ENCODE results near the gene NKD1.

NKD1 gene

GRCh38 chr16:50631985-50632576 is 83.9 kb downstream of the NKD1 start:
- no peak for DNase-seq

- no peak for DNase-seq
Observed at GRCh38 chr16:50632927-50633800, 85.0 kb downstream of the NKD1 start.

- DNase-seq: no peak
Observed at GRCh38 chr16:50634090-50634489, 85.9 kb downstream of the NKD1 start.

- DNase-seq: no peak
Observed at GRCh38 chr16:50634947-50635346, 86.8 kb downstream of the NKD1 start.

- DNase-seq: no peak
Observed at GRCh38 chr16:50635505-50636392, 87.6 kb downstream of the NKD1 start.

GRCh38 chr16:50636753-50637374 is 88.7 kb downstream of the NKD1 start:
- DNase-seq: no peak

GRCh38 chr16:50637716-50638602 is 89.8 kb downstream of the NKD1 start:
- no peak for DNase-seq

- DNase-seq: no peak
Observed at GRCh38 chr16:50638816-50639670, 90.8 kb downstream of the NKD1 start.

- no peak for DNase-seq
Observed at GRCh38 chr16:50640391-50640790, 92.2 kb downstream of the NKD1 start.

GRCh38 chr16:50640919-50641817 is 93.0 kb downstream of the NKD1 start:
- DNase-seq: no peak

- no peak for DNase-seq
Observed at GRCh38 chr16:50641818-50642187, 93.6 kb downstream of the NKD1 start.

- DNase-seq: no peak
Observed at GRCh38 chr16:50642349-50642748, 94.2 kb downstream of the NKD1 start.

GRCh38 chr16:50643192-50643591 is 95.0 kb downstream of the NKD1 start:
- no peak for DNase-seq

- no peak for DNase-seq
Observed at GRCh38 chr16:50644245-50644644, 96.0 kb downstream of the NKD1 start.

- peak; percentile 14 for DNase-seq
Observed at GRCh38 chr16:50644729-50645128, 96.5 kb downstream of the NKD1 start.

GRCh38 chr16:50645563-50646220 is 97.5 kb downstream of the NKD1 start:
- no peak for DNase-seq

- DNase-seq: no peak
Observed at GRCh38 chr16:50646345-50646744, 98.1 kb downstream of the NKD1 start.

GRCh38 chr16:50651835-50652438 is 103.7 kb downstream of the NKD1 start:
- DNase-seq: no peak

All from effector CD8-positive, alpha-beta T cell (primary cell).